ENCODE data around the gene MRTO4.
"Not testable (repeated sequence)": the region's sequence is repeated elsewhere in the genome, so short reads cannot be mapped to it uniquely, and the experiment has no call there.

Gene MRTO4

DNA sequence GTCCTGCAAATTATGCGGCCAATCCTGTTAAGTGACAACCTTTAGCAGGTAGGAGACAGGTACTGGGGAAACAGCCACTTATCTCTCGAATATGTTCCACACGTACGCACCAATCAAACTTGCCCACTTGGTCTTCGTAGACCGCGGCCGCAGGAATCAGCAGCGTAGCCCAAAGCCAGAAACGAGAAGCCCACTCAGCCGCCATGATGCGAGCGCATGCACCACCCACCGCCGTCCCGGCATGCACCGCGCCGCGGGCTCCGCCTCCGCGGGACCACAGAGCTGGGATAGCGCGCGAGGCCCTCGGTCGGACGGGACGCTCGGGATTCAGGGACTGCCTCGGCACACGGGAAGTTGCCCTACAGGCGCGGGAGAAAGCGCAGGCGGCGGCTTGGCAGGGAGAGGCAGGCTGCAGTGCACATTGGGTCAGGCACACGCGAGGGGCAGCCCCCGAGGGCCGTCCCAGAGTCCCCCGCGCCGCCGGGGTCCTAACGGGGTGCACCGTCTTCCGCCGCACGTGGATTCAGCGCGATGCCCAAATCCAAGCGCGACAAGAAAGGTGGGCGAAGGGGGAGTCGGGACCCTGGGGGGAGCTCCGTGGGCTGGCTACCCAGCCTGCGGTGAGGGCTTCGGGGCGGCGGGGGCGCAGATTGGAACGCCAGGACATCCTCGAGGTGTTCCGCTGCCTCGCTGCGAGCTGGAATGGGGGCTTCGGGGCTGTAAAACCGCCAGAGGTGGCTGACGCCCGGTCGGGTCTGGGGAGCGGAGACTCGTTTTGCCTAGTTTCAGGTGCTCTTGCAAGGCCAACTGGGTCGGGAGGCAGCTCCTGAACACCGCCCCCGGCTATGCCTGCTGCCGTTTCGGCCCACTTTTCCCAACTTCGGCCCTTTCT is at the start of gene MRTO4, which contains the start of gene EMC1:
Gene MRTO4 (plus strand): TSS at position 501 of the 892 bp plus-strand sequence. CDS start 31 bp downstream, at position 532.
Gene EMC1 (minus strand): TSS at position 220 of the 892 bp plus-strand sequence. CDS start 15 bp downstream, at position 205.
- DNase-seq (ENCODE audit: low spot score): peak; percentile 89

DNA sequence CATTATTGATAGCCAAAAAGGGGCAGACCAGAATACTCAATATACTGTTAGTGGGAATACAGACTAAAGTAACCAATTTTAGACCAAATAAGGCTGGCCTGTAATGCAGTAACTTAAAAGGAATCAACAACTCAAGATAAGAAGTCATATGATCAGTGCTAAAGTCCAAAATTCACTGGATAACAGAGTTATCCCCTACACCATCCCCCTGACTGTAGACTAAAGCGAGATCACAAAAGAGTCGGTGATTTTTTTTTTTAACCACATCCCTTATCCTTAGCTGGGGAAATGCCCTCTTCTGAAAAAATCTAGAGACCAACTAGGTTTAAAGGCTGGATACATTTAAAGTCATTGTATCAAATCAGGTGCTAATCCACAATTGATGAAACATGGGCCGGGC is 49.2 kb upstream of the MRTO4 start:
- no peak for DNase-seq (ENCODE audit: low spot score)

DNA sequence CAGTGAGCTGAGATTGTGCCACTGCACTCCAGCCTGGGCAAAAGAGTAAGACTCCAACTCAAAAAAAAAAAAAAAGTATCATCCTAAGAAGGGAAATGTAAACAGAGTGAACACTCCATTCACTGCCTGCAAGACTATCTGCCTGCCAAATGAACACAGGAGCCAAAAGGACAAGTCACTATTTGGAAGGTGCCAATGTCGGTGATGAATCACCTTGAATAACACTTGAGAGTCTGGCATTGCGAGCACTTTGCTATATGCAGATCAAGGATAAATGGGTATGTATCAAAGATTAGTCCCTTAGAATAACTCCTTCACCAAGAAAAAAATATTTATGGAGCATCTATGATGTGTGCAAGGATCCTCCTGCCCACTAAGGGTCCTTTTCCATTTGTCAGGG is 48.2 kb upstream of the MRTO4 start:
- DNase-seq (ENCODE audit: low spot score): no peak

DNA sequence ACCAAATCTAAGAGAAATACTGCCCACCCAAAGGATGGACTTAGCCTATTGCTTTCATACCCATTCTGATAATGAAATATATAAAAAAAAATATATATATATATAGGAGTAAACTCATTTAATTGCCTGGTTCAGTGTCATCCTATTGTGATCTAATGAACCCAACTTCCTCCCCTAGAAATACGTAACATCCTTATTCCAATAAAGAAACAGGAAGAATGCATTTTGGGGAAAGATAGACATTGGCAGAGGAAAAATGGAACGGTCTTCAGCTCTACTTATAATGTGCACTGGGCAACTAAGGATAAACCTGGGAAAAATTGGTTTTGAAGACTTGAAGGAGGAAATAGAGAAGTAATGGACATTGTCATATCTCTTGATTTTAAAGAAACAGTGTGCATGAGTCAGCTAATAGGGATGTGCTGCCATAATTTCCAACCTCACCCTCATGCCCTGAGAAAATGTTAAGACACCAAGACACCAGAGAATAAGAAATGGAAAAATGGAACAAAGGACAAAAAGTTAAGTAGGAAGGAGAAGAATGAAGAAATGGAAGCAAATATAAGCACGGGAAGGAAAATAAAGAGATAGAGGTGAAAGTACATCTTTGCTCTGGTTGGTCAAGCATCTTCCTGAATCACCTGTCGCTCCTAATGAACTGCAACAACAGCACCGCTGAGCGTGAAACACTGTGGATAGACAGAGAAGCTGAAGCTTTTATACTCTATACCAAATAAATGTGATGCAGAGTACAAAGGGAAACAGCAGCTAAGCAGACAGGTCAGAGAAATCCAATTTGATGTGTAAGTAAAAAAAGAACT is 46.9 kb upstream of the MRTO4 start:
- DNase-seq (ENCODE audit: low spot score): no peak

DNA sequence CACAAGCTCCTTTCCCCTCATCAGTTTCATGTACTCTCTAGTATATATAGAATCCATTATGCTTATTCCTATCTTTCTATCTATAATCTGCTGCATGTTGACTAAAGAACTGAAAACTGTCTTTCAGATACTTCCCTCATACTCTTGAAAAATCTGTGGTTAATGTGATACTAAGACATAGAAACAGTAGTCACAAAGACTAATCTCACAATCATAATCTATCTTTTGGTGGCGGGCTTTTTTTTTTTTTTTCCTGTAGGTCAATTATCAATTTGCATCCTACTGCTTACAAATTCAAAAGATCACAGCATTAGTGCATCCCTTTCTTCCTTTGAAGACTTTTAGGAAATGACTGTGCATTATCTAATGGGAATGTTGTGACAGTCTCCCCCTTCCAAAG is 46.2 kb upstream of the MRTO4 start:
- DNase-seq (ENCODE audit: low spot score): peak; percentile 47

DNA sequence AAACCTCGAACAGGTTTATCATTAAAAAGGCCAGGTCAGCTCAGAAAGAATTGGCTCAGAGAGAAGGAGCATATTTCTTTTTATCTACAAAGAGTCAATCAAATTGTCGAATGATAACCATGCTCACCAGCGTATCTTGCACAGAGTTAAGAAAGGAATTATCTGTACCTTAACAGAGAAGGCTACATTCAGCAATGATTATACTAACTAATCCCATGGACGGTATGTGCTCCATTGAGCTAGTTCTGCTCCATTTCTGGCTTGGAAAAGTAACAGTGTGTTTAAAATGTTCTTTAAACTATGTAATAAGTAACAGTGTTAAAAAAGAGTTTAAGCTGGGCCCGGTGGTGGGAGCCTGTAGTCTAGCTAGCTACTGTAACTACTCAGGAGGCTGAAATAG is 45.8 kb upstream of the MRTO4 start:
- DNase-seq (ENCODE audit: low spot score): no peak

DNA sequence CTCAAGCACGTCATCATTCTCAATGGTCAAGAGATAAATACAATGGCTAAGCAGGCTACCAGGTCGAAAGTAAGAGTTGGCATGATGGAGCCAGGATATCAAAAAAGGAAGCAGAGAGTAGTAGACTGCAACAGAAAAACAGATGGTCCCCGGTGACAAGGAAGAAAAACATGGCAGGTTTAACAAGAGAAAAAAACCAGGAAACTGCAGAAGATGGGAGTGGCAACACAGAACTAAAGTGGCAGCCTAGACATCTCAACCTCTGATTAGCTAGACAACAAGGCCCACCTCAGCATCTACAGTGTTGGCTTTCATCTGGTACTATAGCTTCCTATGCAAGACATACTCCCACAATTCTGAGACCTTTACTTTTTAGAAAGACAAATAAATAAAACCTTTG is 44.7 kb upstream of the MRTO4 start:
- no peak for DNase-seq (ENCODE audit: low spot score)

DNA sequence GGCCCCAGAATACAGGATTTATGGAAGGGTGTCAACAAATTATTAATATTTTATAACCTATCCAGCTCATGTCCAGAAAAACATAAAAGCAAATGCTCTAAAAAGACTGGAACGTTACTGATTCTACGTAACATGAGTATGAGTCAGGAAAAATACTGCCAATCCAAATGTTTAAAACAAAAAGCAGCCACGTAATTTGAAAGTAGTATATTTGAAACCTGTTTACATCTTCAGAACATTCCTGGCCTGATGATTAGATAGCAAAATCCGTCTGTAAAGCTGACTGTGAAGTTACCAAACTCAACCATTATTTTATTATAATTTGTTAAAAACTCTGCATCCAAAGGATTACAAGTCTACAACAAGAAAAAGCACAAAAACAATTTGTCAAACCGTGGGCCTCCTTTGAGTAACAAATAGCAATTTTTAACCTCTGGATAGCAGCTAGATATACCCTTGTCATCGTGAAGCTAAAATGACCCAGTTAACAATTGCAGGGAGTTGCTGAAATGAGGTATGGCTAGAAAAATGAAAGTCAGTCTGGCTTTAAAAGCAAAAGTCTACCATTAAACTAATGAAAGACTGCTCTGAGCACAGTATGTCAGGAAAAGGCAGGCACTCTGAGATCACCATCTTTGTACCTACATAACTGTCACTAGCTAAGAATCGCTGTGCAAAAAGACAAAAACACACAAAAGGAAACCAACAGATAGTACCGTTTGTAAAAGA is 42.7 kb upstream of the MRTO4 start:
- DNase-seq (ENCODE audit: low spot score): no peak

DNA sequence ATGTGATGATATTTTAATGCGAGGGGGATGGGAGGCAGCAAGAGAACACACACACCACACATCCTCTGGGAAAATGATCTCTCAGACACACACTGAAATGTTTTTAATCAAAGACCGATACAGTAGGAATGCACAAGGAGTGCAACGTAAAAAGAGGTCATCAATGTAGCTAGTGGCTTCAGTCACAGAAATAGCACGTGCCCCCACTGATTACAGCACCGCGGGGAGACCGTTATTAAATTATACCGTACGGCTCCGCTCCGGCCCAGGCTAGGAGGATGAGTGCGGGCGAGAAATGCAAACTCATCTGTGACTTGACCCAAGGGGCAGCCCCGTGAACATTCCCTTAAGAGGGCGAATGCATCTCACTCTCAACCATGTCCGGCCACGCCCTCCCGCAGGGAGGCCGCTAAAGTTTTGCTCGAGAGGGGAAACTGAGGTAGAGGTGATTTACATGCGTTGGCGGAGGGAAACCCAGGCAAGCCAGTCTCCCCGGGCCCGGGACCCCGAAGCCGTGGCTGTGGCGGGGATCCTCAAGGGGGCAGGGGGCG is 42.1 kb upstream of the MRTO4 start:
- DNase-seq (ENCODE audit: low spot score): peak; percentile 71

DNA sequence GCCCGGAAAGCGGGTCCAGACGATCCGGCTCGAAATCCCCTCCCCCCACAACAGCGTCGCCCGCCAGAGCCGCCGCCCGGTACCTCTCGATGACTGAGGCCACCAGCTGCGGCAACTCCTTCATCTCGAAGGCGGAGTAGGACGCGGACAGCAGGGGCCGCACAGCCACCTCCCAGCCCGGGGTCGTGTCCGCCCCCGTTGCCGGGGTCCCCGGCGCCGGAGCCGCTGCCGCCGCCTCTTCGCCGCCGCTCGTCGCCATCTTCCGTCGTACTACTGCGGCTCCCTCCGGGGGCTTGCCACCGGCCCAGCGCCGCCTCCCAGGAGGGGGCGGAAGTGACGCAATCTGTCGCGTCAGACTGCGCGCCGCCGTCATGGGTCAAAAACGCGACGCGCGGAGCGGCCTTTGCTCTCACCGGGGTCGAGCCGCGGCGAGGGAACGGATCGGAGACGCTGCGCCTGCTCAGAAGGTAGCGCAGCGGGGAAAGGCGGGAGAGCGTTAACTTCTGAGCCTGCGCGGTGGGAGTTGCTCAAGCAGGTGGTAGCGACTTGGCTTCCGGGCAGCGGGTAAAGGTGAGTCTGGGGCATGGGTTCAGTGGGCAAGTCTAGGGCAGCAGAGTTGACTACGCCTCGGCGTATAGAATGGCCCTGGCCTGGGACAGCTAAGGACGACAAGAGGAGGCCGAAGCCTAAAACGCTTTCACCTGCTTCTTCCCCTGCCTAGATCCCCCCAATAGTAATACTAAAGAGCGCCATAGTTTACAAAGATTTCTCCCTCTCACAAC is 41.4 kb upstream of the MRTO4 start, which contains the start of gene UBR4:
Gene UBR4 (minus strand): TSS at position 277 of the 782 bp plus-strand sequence. CDS start 18 bp downstream, at position 259.
- DNase-seq (ENCODE audit: low spot score): peak; percentile 97

DNA sequence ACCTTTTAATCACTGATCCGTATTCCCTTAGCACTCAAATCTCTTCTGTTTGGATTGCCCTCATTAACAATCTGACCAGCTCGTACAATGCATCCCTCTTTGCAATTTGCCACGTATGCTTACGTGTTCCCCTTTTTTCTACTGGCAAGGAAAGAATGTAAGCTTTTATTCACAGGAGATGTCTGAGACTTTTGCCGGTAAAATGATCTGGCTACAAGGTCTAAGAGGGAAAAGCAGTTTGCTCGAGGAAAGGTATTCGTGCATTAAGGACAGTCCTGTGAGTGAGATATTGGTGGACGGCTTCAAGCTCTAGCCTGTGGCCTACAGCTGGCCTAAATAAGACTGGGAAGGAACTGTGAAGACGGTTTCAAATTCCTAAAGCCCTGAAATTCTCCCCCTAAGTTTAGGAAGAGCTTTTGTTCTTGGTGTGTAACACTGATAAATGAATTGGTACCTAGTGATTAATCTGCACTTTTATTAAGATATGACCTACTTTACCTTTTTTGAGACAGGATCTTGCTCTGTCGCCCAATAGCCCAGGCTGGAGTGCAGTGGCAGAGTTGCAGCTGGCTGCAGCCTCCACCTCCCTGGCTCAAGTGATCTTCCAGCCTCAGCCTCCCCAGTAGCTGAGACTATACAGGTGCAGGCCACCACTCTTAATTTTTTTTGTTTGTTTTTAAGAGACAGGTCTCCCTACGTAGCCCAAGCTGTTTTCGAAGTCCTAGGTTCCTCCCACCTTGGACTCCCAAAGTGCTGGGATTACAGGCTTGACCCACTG is 40.6 kb upstream of the MRTO4 start:
- no peak for DNase-seq (ENCODE audit: low spot score)

DNA sequence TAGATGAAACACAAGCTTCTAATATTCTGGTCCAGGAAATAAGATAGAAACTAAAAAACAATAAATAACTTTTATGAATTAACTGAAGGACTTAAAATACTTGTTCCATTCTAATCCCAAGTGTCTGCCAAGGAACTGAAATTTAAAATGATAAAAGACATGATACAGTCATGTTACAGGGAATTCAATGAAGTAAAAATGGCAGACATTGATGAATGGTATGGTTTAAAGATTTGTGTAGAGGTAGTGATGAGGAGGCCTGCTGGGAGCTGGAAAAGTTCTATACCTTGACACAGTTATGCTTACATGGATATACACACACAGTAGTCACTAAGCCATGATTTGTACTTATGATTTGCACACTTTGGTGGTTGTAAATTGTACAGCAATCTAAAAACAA is 39.4 kb upstream of the MRTO4 start:
- no peak for DNase-seq (ENCODE audit: low spot score)

DNA sequence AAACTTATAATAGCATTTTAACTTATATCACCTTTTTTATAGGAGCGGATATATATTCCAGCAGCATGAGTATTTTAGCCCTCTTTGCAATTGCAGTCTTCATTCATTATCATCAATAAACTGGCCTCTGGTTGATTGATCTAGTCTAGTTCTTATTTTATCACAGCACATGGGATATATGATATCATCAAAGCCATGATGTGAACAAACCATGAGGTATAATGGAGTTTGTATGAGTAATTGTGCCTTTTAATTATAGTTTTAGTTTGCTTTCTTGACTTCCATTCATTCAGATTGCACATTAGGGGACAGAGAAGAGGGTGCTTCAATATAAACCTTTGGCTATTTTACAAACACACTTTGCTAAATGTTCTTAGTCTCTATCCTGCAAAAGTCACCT is 38.0 kb upstream of the MRTO4 start:
- DNase-seq (ENCODE audit: low spot score): no peak

DNA sequence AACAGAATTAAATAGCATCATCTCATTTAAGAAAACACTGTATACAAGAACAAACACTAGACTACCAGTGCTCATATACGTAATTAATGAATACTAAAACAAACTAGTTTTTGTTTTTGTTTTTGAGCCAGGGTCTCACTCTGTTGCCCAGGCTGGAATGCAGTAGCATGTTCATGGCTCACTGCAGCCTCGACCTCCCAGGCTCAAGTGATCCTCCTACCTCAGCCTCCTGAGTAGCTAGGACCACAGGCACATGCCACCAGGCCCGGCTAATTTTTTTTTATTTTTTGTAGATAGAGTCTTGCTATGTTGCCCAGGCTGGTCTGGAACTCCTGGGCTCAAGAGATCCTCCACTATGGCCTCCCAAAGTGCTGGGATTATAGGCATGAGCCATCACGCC is 35.0 kb upstream of the MRTO4 start:
- DNase-seq (ENCODE audit: low spot score): not testable (repeated sequence)

DNA sequence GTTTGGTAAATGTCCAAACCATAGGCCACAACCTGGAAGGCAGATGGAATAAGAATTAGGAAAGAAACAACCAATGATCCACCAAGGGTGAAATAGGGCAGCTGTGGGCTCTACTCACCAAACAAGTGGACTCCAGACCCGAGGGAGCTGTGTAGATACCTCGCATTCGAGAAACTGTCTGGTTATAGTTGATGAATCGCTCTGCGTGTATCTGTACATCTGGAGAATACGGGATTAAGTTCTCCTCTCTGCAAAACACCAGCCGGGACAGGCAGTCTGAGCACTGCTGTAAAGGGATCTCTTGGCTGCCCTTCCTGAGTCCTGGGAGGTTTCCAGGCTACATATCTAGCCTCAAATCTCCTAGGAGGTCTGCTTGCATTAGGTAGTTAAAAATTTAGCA is 32.2 kb upstream of the MRTO4 start:
- no peak for DNase-seq (ENCODE audit: low spot score)

DNA sequence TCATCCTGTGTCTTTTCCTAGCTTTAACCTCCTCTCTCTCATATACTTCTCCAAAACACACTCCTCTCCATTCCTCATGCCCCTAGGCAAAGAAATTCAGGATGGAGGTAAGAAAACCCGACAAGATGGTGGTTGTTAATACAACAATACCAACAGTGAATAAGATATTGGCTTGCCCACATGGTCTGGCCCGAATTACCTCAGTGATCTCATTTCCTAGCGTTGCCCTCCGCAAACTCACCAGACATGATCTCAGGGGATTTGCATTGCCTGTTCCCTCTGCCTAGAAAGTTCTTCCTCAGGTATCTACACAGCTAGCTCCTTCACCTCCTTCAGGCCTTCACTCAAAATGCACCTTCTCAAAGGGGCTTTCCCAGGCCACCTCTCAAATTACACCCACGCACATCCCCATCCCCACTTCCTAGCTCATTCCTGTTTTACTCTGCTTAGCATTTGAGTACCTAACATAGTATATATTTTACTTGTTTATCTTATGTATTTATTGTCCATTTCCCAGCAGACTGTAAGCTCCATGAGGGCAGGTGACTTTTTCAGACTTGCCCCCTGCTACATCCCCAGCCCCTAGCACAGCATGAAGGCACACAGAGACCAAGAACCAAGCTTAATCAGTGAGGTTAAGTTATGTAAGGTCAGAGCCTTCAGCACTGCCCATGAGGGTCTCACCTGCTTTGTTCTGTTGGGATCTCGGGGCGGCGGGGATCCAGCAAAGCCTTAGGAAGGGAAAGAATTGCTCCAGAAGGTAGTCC is 31.3 kb upstream of the MRTO4 start:
- DNase-seq (ENCODE audit: low spot score): no peak

DNA sequence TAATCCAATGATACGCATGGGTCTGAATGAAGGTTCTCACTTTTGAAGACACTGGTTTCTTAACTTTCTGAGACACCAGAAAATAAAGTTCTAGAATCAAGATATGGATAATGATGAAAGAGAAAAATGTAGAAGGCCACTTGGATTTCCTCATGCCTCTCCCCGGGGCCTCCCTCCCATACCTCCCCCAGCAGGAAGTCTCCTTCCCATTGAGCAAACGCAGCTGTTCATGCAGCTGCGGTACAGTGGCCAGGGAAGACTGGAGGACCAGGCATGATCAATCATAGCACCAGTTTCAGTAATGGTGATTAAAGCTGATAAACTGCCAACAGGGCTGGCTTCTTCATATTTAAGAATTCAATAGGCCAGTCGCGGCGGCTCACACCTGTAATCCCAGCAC is 30.6 kb upstream of the MRTO4 start:
- DNase-seq (ENCODE audit: low spot score): no peak

DNA sequence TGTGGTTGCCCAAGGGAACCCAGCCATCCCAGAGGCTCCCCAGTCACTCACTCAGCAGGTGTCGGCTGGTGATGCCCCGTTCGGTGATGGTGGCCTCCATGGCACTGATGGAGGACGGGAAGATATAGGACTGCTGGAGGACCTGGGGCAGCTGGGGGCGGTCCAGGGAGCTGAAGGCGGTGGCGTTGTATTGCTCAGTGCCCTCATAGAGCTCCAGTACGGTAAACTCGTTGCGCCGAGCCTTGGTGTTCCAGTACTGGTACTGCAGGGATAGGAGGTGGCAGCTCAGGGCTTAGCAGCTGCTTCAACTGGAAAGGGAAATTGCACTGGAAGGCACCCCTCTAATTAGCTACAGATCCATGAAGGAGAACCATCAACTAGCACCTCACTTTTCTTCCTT is 29.0 kb upstream of the MRTO4 start:
- no peak for DNase-seq (ENCODE audit: low spot score)
